NCI-H1694 treated with DMSO at 0.1 percent for 48 hours (cell line): Measurements from ENCODE around the gene PRRX2.

Source experiments
- DNase-seq: peaks from one replicate; lab custom pipeline; 2025; lab: John Stamatoyannopoulos, UW

Gene PRRX2

DNA sequence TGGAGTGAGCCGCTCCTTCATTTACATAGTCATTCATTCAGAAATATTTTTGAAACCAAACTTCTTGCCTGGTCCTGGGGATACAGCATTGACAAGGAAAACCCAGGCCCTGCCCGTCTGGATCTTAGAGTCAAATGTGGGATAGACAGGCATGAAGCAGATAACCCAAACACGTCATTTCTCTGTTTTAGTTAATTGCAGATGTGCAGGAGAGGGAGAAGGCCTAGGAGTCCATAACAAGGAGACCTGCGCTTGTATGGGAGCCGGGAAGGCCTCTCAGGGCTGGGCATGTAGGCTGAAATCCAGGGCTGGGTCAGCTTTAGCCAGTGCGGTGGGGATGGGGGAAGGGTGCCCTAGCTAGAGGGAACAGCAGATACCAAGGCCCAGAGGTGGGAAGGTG lies 43.3 kb downstream of the PRRX2 start:
- no peak for DNase-seq

DNA sequence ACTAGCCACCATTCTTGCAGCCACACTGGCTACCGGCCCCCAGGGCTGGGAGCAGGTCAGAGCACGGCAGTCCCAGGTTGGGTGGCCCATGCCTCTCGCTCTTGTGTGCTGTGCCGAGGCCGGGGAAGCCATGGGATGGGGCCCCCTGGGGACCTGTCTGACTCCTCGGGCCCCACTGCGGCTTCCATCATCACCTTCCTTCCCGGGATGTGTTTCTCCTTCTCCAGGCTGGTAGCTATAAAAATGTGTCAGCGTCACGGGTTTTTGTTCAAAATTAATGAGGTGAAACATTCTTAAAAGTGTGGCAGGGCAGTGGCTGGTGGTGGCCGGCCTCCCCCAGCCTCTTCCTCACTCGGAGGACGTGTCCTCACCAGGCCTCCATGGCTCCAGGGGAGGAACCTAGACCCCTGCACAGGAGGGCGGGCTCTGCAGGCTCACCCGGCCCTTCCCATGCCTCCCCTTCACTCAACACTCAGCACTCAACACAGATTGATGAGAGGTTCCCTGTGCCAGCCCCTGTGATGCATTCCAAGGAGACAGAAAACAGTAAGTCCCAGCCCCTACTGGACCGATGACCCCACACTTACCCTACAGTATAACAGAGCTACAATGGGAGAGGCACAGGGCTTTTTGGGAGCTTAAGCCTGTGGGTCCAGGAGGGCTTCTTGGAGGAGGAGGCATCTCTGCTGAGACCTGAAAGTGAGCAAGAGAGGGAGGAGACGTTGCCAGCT lies 44.2 kb downstream of the PRRX2 start:
- no peak for DNase-seq

DNA sequence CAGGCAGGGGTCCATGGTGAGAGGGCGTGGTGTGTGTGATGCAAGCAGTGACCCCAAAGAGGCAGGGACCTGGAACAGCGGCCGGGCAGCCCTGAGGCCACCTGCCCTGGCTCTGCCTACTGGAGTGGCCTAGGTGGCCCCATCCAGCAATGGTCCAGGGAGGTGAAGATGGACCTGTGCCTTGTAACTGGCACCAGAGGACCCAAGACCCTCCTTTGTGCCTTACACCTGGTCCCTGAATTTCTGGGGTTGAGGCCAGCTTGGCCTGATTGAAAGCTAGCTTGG lies 44.7 kb downstream of the PRRX2 start:
- DNase-seq = no peak

DNA sequence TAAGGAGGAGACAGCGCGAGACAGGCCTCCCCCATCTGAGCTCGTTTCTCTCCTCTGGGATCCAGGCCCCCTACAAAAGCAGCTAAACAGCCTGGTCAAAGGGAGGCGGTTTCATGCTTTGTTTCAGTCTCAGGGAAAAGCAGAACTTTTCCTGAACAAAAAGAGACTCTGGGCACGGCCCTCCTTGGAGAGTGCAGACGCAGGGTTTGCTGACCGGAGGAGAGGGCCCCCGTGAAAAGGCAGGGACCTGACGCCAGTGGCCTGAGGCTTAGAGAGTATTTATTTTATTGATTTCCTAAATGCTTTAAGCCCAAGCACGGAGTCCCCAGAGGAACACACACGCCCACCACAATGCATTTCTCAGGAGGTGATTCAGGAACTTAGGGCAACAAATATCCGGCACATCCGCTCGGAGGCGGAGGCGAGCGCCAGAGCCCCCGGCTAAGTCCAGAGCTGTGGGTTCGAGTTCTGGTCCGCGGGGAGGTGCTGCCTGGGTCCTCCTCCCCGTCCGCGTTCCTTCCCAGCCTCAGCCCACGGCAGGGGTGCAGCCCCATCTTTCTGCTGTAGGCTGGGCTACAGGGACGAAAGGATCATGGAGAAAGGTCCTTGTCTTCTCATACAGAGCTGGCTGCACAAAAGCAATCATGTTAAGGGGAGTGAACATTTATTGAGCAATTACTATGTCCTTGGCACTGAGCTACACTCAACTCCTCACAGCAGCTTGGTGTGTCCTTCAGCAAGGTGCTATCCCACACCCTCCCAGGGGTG lies 47.4 kb downstream of the PRRX2 start:
- DNase-seq = no peak

DNA sequence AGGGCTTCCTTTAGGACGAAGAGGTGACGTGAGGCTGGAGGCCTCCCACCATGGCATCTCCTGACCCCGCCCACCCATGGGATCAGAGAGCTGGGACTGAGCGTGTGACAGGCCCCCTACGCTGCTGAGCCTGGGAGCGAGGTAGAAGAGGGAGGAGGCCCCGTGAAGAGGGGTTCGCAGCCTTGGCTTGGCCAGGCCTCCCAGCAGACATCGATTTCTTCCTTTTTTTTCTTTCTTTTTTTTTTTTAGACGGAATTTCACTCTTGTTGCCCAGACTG lies 47.9 kb downstream of the PRRX2 start:
- no peak for DNase-seq

DNA sequence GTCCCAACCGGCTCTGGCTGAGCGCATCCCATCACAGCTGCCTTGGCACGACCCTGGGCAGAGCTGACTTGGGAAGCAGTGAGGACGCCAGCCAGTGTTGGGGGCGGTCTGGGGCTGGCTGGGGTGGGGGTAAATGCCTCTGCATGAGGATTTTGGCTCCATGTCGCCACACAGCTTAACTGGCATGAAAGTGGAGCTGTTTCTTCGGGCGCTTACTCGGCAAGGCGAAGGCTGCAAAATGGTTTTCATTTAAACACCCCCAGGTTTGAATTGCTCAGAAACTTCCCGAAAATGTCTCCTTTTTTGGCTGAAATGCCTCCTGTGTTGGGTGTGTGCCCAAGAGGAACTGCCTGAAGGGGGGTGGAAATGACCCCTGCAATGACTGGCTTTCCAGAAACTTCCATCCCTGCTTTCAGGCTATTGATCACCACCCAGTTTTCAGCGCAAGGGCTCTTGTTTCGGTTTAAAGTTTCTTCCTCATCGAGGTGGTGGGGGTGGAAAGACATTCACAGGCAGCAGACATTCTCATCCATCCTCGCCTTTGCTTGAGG lies 49.1 kb downstream of the PRRX2 start:
- no peak for DNase-seq

DNA sequence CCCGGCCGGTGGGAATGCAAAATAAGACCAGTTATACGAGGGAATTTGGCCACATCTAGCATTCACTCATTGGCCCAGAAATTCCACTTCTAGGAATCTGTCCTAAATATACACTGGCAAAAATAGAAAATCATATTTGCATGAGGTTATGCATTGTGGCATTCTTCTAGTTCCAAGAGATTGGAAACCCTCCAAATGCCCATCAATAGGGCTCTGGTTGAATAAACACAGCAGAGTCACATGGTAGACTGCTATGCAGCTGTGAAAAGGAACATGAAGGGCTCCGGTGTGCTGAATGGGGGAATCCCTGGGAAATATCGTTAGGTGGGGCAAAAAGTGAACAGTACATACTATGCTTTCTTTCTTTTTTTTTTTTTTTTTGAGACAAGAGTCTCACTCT lies 50.6 kb downstream of the PRRX2 start:
- DNase-seq = no peak

DNA sequence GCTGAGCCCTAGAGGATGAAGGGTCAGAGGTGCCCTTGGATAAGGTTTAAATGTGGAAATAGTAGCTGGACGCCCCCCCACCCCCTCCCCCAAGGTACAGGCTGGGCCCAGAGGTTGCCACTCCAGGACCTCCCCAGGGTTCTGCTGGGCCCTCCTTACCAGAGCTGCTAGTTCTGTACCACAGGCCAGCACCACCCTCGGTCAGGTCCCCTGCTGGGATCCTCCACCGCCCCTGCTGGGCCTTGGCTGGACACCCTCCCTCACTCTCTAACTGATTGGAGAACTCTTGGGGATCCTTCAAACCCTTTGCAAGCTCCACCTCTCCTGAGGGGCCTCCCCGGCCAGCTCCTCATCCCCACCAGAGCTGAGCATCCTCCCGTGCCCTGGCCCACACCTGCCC lies 52.5 kb downstream of the PRRX2 start:
- DNase-seq = no peak

DNA sequence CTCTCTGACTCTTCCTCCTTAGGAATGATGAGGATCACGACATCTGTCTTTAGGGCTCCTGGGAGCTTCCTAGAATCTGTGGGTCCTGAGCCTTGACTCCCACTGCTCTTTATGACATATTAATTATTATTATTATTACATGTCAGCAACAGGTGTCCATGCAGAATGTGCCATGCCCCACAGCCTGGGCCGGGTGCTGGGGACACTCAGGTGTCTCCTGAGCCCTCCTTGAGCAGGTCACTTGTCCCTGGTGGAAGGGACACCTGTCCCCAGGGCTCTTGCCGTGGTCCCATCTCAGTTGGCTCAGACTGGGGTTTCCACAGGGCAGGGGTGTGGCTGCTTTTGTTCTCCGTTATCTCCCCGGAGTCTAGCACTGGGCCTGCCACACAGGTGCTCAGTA lies 53.2 kb downstream of the PRRX2 start:
- no peak for DNase-seq

DNA sequence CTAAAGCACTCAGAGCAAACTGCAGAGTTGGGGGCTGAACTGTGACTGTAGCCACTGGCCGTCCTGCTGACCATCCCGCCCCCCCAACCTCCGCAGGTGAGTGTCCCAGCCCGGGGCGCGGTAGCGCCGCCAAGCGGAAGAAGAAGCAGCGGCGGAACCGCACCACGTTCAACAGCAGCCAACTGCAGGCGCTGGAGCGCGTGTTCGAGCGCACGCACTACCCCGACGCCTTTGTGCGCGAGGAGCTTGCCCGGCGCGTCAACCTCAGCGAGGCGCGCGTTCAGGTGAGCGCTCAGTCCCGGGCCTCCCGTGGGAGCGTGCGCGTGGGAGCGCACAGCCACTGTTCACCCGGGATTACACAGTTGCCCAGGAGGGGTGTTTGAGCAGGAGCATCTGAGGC lies 53.7 kb downstream of the PRRX2 start:
- no peak for DNase-seq

DNA sequence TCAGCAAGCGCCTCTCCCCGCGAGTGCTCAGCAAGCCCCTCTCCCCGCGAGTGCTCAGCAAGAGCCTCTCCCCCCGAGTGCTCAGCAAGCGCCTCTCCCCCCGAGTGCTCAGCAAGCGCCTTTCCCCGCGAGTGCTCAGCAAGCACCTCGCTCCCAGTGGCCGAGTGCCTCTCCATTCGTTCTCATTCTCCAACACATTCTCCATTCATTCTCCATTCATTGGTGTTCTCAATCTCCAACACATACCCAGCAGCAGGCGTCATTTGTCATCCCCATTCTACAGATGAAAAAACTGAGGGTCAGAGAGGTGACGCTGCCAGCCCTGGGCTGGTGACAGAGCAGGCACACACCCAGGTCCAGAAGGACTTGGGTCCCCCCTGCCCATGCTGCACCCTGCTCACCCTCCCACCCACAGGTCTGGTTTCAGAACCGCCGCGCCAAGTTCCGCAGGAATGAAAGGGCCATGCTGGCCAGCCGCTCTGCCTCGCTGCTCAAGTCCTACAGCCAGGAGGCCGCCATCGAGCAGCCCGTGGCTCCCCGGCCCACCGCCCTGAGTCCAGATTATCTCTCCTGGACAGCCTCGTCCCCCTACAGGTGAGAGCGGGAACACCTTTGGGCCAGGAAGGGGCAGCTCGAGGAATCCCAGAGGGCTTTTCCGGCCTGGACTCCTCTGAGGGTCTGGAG lies 54.9 kb downstream of the PRRX2 start:
- no peak for DNase-seq

DNA sequence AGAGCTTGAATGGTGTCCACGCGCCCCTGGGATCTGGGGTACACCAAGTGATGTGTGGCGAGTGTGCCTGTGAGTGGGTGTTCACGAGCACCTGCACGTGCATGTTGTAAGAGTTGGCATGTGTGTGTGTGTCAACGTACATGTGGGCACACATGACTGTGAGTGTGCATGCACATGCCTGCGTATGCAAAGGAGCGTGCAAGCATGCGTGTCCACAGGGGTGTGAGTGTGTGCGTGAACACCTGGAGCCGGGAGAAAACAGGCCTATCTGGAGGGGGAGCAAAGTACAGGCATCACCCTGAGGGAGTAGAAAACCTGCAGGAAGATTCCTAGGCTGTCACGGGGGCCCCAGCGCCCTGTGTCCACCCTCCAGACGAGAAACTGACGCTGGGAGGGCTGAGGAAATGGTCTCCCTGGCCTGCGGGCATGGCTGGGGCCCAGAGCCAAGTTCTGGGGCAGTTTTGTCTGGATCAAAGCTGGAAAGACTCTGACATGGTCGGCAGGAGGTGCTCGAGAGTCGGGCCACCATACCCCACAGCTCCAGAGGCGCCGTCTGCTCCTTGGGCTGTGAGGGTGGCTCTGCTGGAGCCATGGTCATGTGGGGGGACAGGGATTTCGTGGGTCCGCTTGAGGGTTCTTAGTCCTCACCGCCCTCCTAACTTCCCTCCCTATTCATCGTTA lies 55.6 kb downstream of the PRRX2 start:
- no peak for DNase-seq

DNA sequence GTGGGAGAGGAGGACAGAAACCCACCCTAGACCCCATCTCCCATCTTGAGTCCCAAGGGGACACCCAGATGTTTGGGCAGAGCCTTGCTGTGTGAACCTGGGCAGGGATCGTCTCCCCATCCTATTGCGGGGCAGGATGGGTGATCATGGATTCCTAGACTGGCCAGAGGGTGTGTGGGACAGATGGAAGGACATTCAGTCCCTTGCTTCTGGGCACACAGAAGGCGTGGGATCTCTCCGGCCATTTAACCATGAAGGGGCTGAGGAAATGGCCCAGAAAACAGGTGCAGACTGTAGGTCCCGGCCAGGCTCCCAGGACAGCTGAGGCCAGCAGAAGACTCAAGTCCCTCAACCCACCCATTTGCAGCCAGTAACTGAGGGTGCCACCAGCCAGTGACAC lies 57.5 kb downstream of the PRRX2 start:
- no peak for DNase-seq

DNA sequence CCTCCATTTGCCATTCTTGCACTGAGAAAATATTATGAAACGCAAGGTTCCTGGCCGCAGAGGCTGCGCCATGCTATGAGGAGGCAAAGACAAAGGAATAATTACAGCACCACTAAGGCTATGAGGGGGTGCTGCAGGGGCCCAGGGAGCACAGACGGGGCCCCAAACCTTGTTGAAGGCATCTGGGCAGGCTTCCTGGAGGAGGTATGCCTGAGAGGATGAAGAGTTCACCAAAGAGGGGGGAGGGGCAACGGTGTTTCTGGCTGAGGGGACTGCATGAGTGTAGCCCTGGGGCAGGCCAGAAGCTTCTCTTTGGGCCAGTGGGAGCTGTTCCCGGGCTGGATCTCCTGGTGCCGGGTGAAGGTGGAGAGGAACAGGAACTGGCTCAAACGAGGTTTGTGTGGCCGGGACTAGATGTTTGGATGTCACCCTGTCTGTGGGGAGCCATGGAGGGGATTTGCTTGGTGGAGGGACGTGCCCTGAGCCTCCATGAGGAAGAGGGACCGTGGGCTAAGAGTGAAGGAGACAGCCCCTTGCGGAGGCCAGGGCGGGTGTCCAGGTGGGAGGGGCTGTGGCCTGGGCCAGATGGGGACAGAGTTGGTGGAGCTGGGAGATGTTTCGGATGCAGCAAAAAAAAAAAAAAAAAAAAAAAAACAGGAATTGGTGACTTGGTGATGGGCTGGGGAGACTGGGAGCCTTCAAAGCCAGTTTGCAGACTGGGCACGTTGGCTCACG lies 59.2 kb downstream of the PRRX2 start:
- no peak for DNase-seq

DNA sequence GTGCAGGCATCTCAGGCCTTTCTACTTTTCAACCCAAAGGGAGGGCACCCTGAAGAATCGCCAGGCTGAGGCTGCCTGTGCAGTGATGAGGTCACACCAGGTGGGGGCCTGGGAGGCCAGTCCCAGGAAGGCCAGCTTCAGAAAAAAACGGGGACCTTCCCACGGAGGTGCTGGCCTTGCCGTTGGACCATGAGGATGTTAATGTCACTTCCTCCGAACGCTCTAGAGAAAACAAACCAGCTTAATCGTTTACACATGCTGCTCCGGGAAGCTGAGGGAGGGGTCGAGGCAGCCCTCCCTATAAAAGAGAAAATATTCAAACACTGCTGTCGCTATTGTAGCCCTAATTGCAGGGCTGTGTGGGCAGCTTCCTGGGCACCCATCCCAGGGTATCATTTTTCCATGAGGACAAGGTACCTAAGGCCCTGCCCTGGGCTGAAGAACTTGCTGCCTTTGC lies 60.4 kb downstream of the PRRX2 start:
- DNase-seq = no peak

DNA sequence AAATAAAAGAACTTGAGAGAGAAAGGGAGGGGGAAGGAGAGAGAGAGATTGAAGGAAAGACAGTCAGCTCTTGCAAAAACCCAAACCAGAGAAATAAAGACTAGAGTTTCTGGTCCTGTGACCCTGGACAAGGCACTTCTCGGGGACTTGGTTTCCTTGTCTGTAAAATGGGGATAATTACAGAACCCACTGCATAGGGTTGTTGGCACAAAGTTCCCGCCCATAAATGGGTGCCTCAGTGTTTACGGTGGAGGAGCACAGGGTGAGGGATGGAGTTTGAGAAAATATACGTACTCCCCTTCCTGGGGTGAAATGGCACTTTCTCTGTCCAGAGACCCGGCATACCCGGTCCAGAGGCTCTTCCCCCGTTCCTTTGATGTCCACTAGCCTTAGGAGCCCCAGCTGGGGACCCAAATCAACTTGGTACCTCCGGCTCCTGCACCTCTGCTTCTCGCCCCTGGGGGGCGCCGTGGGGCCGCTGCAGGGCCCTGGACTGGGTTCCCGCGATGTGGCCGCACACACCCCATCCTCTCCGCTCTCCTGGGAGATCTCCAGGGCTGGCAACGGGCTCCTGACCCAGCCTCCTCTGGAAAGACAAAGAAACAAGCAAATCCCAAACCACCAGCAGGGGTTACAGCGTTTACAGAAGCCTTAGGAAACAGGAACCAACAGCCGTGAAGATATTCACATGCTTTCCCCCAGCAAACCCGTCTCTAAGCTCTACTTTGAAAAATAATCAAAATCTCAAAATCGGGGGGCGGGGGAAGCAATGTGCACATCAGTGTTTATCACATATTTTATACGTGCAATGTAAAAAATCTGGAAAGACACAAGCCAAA lies 61.1 kb downstream of the PRRX2 start:
- DNase-seq = peak; percentile 70

DNA sequence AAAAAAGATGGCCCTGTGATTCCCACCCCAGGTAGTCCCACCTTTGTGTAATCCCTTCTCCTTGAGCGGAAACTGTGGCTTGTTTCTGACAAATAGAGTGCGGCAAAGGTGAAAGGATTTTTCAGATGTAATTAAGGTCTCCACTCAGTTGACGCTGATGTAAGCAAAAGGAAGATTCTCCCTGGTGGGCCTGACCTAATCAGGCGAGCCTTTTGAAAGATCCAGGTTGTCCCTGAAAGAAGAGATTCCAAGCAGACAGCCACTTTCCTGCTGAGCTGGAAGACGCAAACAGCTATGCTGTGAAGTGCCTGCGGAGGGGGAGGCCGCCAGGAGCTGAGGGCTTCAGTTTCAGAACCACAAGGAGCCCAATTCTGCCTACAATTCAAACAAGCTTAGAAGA lies 63.3 kb downstream of the PRRX2 start:
- no peak for DNase-seq

DNA sequence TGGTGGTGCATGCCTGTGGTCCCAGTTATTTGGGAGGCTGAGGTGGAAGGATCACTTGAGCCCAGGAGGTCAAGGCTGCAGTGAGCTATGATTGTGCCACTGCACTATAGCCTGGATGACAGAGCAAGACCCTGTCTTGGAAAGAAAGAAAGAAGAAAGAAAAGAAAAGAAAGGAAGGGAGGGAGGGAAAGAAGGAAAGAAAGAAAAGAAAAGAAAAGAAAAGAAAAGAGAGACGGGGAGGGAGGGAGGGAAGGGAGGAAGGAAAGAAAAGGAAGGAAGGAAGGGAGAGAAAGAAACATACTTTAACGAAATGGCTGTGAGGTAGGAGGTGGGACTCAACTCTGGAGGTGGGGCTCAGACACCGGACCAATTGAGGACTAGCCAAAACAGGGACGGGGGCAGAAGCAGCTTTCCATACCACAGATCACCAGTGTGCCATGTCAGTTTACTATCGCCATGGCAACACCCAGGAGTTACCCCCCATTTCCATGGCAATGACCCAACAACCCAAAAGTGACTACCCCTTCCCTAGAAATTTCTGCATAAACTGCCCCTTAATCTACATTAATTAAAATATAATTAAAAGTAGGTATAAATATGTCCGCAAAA lies 66.1 kb downstream of the PRRX2 start:
- no peak for DNase-seq

DNA sequence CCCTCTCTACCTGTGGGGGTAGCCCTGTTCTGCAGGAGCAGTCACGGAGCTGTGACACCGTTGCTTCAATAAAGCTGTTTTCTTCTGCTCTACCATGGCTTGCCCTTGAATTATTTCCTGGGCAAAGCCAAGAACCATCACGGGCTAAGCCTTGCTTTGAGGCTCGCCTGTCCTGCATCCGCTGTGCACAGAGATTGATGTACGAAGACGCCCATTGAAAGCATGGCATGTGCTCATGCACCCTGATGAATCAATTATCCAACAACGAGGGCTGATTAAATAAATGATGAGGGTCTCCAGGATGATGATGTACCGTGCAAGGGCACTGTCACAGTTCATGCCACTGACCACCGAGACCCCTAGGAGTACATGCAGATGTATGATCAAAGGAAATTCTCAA lies 66.7 kb downstream of the PRRX2 start:
- no peak for DNase-seq

DNA sequence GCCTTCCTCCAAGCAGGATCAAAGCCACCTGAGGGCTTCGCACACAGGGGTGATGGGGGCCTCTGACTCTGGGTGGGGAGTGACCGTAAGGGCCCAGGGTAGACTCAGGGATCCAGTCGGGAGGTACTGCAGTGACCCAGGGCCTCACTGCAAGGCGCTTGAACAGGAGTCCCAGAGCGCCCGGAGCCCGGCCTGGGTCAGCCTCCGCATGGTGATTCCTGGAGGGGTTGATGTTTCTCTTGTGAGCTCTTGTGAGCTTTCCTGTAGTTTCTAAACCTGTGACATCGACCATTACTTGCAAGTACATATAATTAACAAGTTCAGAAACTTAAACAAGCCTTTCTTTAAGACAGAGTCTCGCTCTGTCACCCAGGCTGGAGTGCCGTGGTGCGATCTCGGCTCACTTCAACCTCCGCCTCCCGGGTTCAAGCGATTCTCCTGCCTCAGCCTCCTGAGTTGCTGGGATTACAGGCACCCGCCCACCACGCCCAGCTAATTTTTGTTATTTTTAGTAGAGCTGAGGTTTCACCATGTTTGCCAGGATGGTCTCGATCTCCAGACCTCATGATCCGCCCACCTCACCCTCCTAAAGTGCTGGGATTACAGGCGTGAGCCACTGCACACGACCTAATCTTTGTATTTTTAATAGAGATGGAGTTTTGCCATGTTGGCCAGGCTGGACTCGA lies 67.6 kb downstream of the PRRX2 start:
- DNase-seq = no peak
